ENCODE measurements around the gene HSPB7.

Gene HSPB7

GRCh38 chr1:16012590-16013219 lies 5.1 kb downstream of the HSPB7 start:
- Histone ChIP-seq H4K20me1 (ENCODE audit: insufficient read depth, low read length) (0 out of 2 replicates have a peak, but pooled peaks cover 3% of the 10 kb centered on the region), H3K36me3 (ENCODE audit: insufficient read depth, low read length) (no peaks in the 10 kb centered on the region), H3K9me3 (ENCODE audit: insufficient read depth, low read length, severe bottlenecking) (no peaks in the 10 kb centered on the region), H3K9ac (ENCODE audit: low read depth, low read length) (no peak overlapping the region), H3K4me1 (ENCODE audit: insufficient read depth, low read length) (no peaks in the 10 kb centered on the region), H3K27ac (ENCODE audit: low read length) (no peak overlapping the region), H2AFZ (ENCODE audit: low read depth, low read length) (no peak overlapping the region), H3K27me3 (ENCODE audit: insufficient read depth, low read length, poor library complexity) (no peaks in the 10 kb centered on the region), H3K4me2 (ENCODE audit: insufficient read depth, low read length) (no peak overlapping the region), H3K4me3 (ENCODE audit: low read depth in 1 of 2, low read length in 2 of 2) (no peak overlapping the region), H3K79me2 (ENCODE audit: insufficient read depth, low read length) (no peaks in the 10 kb centered on the region)
- TF ChIP-seq EZH2 (IDR thresholded peaks at IDR 0.05; ENCODE audit: borderline replicate concordance, low read depth, low read length, severe bottlenecking) (no peak), CTCF (IDR thresholded peaks at IDR 0.05; ENCODE audit: borderline replicate concordance, extremely low read depth, low read length, poor library complexity, severe bottlenecking) (no peak)
- ATAC-seq (ENCODE audit: insufficient read depth, low read depth) (no peak), DNase-seq (no peak)

- no peaks in the 10 kb centered on the region for H3K9me3 ChIP-seq (ENCODE audit: insufficient read depth, low read length, severe bottlenecking)
- no peak overlapping the region for H3K4me3 ChIP-seq (ENCODE audit: low read depth in 1 of 2, low read length in 2 of 2)
- no peak overlapping the region for H2AFZ ChIP-seq (ENCODE audit: low read depth, low read length)
- H3K4me1 ChIP-seq (ENCODE audit: insufficient read depth, low read length) = no peaks in the 10 kb centered on the region
- H3K36me3 ChIP-seq (ENCODE audit: insufficient read depth, low read length) = no peaks in the 10 kb centered on the region
- H3K9ac ChIP-seq (ENCODE audit: low read depth, low read length) = no peak overlapping the region
- no peaks in the 10 kb centered on the region for H3K79me2 ChIP-seq (ENCODE audit: insufficient read depth, low read length)
- H3K27me3 ChIP-seq (ENCODE audit: insufficient read depth, low read length, poor library complexity) = no peaks in the 10 kb centered on the region
- DNase-seq (no peak), ATAC-seq (ENCODE audit: insufficient read depth, low read depth) (no peak)
- no peak for TF ChIP-seq EZH2 (IDR thresholded peaks at IDR 0.05; ENCODE audit: borderline replicate concordance, low read depth, low read length, severe bottlenecking)
- TF ChIP-seq CTCF (IDR thresholded peaks at IDR 0.05; ENCODE audit: borderline replicate concordance, extremely low read depth, low read length, poor library complexity, severe bottlenecking) = no peak
- H4K20me1 ChIP-seq (ENCODE audit: insufficient read depth, low read length) = 0 out of 2 replicates have a peak, but pooled peaks cover 3% of the 10 kb centered on the region
- H3K27ac ChIP-seq (ENCODE audit: low read length) = no peak overlapping the region
- no peak overlapping the region for H3K4me2 ChIP-seq (ENCODE audit: insufficient read depth, low read length)
Observed at GRCh38 chr1:16011936-16012589, 5.8 kb downstream of the HSPB7 start.

GRCh38 chr1:16010837-16011236 lies 7.0 kb downstream of the HSPB7 start:
- no peaks in the 10 kb centered on the region for H3K9me3 ChIP-seq (ENCODE audit: insufficient read depth, low read length, severe bottlenecking)
- H3K4me3 ChIP-seq (ENCODE audit: low read depth in 1 of 2, low read length in 2 of 2) = no peak overlapping the region
- no peak overlapping the region for H3K27ac ChIP-seq (ENCODE audit: low read length)
- no peaks in the 10 kb centered on the region for H3K79me2 ChIP-seq (ENCODE audit: insufficient read depth, low read length)
- H2AFZ ChIP-seq (ENCODE audit: low read depth, low read length) = no peak overlapping the region
- H3K9ac ChIP-seq (ENCODE audit: low read depth, low read length) = no peak overlapping the region
- no peak for ATAC-seq (ENCODE audit: insufficient read depth, low read depth)
- no peak for DNase-seq
- no peak for TF ChIP-seq EZH2 (IDR thresholded peaks at IDR 0.05; ENCODE audit: borderline replicate concordance, low read depth, low read length, severe bottlenecking)
- no peak for TF ChIP-seq CTCF (IDR thresholded peaks at IDR 0.05; ENCODE audit: borderline replicate concordance, extremely low read depth, low read length, poor library complexity, severe bottlenecking)
- H4K20me1 ChIP-seq (ENCODE audit: insufficient read depth, low read length) = 0 out of 2 replicates have a peak, but pooled peaks cover 3% of the 10 kb centered on the region
- no peaks in the 10 kb centered on the region for H3K4me1 ChIP-seq (ENCODE audit: insufficient read depth, low read length)
- H3K4me2 ChIP-seq (ENCODE audit: insufficient read depth, low read length) = no peak overlapping the region
- no peaks in the 10 kb centered on the region for H3K36me3 ChIP-seq (ENCODE audit: insufficient read depth, low read length)
- no peaks in the 10 kb centered on the region for H3K27me3 ChIP-seq (ENCODE audit: insufficient read depth, low read length, poor library complexity)

Data from DND-41 (cell line).